ENCODE measurements around the gene SMIM24.

The SMIM24 gene

DNA sequence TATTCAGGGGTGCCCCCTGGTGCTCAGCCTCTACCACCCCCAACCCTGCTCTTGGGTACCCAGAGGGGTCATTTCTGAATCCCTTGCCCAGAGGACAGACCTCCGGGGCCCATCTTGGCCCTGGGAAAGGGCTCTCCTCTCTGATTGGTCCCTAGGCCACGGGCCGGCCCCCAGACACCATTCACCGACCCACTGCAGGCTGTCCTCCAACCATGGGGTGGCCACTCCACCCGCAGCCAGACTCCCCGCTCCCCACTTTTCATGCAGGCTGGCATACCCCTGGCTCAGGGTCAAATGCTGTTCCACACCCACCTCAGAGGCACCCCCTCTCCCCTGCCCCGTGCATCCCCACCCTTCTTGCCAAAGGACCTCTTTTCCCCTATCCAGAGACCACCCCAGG is 14.8 kb downstream of the SMIM24 start:
- DNase-seq, result no peak
- no peak overlapping the region for H3K4me2 ChIP-seq (ENCODE audit: insufficient read depth, low read length)
- H3K9me3 ChIP-seq (ENCODE audit: insufficient read depth, low read length, severe bottlenecking), result peaks cover 4% of the 10 kb centered on the region
- TF ChIP-seq EZH2 (IDR thresholded peaks at IDR 0.05; ENCODE audit: borderline replicate concordance, low read depth, low read length, severe bottlenecking), result no peak
- TF ChIP-seq, protein P1, sequence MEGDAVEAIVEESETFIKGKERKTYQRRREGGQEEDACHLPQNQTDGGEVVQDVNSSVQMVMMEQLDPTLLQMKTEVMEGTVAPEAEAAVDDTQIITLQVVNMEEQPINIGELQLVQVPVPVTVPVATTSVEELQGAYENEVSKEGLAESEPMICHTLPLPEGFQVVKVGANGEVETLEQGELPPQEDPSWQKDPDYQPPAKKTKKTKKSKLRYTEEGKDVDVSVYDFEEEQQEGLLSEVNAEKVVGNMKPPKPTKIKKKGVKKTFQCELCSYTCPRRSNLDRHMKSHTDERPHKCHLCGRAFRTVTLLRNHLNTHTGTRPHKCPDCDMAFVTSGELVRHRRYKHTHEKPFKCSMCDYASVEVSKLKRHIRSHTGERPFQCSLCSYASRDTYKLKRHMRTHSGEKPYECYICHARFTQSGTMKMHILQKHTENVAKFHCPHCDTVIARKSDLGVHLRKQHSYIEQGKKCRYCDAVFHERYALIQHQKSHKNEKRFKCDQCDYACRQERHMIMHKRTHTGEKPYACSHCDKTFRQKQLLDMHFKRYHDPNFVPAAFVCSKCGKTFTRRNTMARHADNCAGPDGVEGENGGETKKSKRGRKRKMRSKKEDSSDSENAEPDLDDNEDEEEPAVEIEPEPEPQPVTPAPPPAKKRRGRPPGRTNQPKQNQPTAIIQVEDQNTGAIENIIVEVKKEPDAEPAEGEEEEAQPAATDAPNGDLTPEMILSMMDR (IDR thresholded peaks at IDR 0.05; ENCODE audit: borderline replicate concordance, extremely low read depth, low read length, poor library complexity, severe bottlenecking), result no peak
- no peak overlapping the region for H2AFZ ChIP-seq (ENCODE audit: low read depth, low read length)
- H4K20me1 ChIP-seq (ENCODE audit: insufficient read depth, low read length), result 0 out of 2 replicates have a peak, but pooled peaks cover 5% of the 10 kb centered on the region
- peaks cover 8% of the 10 kb centered on the region for H3K36me3 ChIP-seq (ENCODE audit: insufficient read depth, low read length)
- ATAC-seq (ENCODE audit: insufficient read depth, low read depth), result no peak
- H3K27ac ChIP-seq (ENCODE audit: low read length), result no peak overlapping the region
- no peaks in the 10 kb centered on the region for H3K4me1 ChIP-seq (ENCODE audit: insufficient read depth, low read length)
- no peak overlapping the region for H3K4me3 ChIP-seq (ENCODE audit: low read depth in 1 of 2, low read length in 2 of 2)
- no peaks in the 10 kb centered on the region for H3K27me3 ChIP-seq (ENCODE audit: insufficient read depth, low read length, poor library complexity)
- H3K79me2 ChIP-seq (ENCODE audit: insufficient read depth, low read length), result no peaks in the 10 kb centered on the region
- no peak overlapping the region for H3K9ac ChIP-seq (ENCODE audit: low read depth, low read length)

DNA sequence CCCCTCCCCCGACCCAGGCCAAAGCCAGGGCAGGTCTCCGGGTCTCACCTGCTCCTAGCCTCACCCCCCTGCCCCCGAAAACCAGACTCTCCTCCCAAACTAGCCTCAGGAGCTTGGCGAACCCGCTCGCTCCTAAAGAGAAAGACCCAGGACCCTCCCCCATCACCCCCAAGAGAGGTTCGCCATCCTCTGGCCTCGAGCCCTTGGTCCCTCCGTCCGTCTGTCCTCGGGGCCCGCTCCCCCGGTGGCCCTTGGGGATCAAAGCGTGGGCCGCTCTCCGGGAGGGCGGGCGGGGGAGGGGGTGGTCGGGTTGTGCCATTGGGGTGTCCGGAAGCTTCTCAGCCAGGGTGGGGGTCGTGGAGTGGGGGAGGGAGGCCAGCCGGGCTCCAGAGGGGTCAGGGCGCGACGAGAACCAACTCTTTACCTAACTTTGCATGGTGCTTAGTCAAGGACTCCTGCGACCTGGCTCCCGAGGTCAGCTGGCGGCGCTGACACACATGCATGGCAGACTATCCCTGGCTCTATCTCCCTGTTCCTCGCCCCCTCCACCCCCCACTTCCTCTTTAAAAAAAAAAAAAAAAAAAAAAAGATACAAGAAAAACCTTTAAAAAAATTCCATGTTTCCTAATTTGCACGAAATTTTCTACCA is 15.6 kb downstream of the SMIM24 start:
- Histone ChIP-seq H3K4me1 (ENCODE audit: insufficient read depth, low read length) (no peaks in the 10 kb centered on the region), H3K4me2 (ENCODE audit: insufficient read depth, low read length) (no peak overlapping the region), H3K9me3 (ENCODE audit: insufficient read depth, low read length, severe bottlenecking) (peaks cover 4% of the 10 kb centered on the region), H3K4me3 (ENCODE audit: low read depth in 1 of 2, low read length in 2 of 2) (no peak overlapping the region), H3K27ac (ENCODE audit: low read length) (no peak overlapping the region), H3K36me3 (ENCODE audit: insufficient read depth, low read length) (peaks cover 14% of the 10 kb centered on the region), H3K9ac (ENCODE audit: low read depth, low read length) (no peak overlapping the region), H3K79me2 (ENCODE audit: insufficient read depth, low read length) (no peaks in the 10 kb centered on the region), H4K20me1 (ENCODE audit: insufficient read depth, low read length) (0 out of 2 replicates have a peak, but pooled peaks cover 2% of the 10 kb centered on the region), H3K27me3 (ENCODE audit: insufficient read depth, low read length, poor library complexity) (no peaks in the 10 kb centered on the region), H2AFZ (ENCODE audit: low read depth, low read length) (no peak overlapping the region)
- TF ChIP-seq, protein P1 (IDR thresholded peaks at IDR 0.05; ENCODE audit: borderline replicate concordance, extremely low read depth, low read length, poor library complexity, severe bottlenecking), result no peak
- TF ChIP-seq EZH2 (IDR thresholded peaks at IDR 0.05; ENCODE audit: borderline replicate concordance, low read depth, low read length, severe bottlenecking), result no peak
- DNase-seq (no peak), ATAC-seq (ENCODE audit: insufficient read depth, low read depth) (no peak)

DNA sequence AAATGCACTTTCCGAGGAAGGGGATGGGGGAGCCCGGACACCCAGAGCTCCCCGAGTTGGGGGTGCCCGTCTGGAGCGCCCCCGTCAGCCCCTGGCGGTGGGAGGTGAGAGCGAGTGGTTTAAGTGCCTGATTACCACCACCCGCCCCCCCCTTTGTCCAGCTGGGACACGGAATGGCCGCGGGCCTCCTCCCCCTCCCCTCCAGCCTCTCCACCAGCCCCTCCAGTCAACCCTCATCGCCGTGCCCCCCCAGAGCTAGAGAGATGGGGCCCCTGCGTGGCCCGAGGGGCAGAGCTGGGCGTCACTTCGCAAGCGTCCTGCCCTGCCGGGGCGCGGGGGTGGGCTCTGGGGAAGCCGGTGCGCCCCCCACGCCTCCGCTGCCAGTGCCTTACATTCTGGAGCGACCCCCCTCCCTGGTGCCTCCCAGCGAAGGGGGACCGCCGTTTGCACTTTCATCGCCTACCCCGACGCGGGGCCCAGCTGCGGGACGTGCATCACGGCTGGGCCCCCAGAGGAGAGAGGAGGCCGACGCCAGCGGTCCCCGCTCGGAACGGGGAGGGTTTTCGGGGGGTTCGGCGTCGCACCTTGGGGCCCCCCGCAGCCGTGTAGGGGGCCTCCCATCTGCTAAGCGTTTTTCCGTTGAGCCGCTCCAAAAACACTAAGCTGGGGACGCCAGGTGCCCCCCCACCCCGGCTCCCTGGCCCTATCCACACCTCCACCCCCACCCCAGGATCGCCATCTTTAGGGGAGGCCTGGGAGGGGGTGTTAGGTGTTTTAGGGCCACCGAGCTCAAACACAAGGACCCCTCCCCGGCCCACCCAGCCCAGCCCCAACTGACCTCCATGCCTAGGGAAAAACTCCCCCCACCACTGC is 16.4 kb downstream of the SMIM24 start:
- peaks cover 22% of the 10 kb centered on the region for H3K36me3 ChIP-seq (ENCODE audit: insufficient read depth, low read length)
- TF ChIP-seq, protein P1 (IDR thresholded peaks at IDR 0.05; ENCODE audit: borderline replicate concordance, extremely low read depth, low read length, poor library complexity, severe bottlenecking), result no peak
- TF ChIP-seq EZH2 (IDR thresholded peaks at IDR 0.05; ENCODE audit: borderline replicate concordance, low read depth, low read length, severe bottlenecking), result no peak

More for the DNA sequence above, 16.4 kb downstream of the SMIM24 start:
- Histone ChIP-seq H3K4me3 (ENCODE audit: low read depth in 1 of 2, low read length in 2 of 2) (no peak overlapping the region), H3K27ac (ENCODE audit: low read length) (no peak overlapping the region), H3K79me2 (ENCODE audit: insufficient read depth, low read length) (no peaks in the 10 kb centered on the region), H4K20me1 (ENCODE audit: insufficient read depth, low read length) (peaks cover under 1% of the 10 kb centered on the region; the same call in 1 of the 2 replicates), H3K27me3 (ENCODE audit: insufficient read depth, low read length, poor library complexity) (no peaks in the 10 kb centered on the region), H2AFZ (ENCODE audit: low read depth, low read length) (no peak overlapping the region), H3K4me2 (ENCODE audit: insufficient read depth, low read length) (no peak overlapping the region), H3K4me1 (ENCODE audit: insufficient read depth, low read length) (no peaks in the 10 kb centered on the region), H3K9ac (ENCODE audit: low read depth, low read length) (no peak overlapping the region), H3K9me3 (ENCODE audit: insufficient read depth, low read length, severe bottlenecking) (peaks cover 4% of the 10 kb centered on the region)
- no peak for DNase-seq
- ATAC-seq (ENCODE audit: insufficient read depth, low read depth), result no peak
